GM21528 (cell line): ENCODE data around the gene DCANP1.

Experiments used
- ATAC-seq: cut with Tn5 transposase; IDR thresholded peaks from one replicate; pipeline ENCODE4 v1.9.1; 2021; ENCODE audit warnings: mild to moderate bottlenecking, moderate library complexity; ENCODE audit not compliant: unreplicated experiment, low FRiP score

DCANP1 gene

GRCh38 chr5:135458356-135458755 is 11.2 kb upstream of the DCANP1 start:
- no peak for ATAC-seq

- ATAC-seq, result no peak
These were observed 10.4 kb upstream of the DCANP1 start for GRCh38 chr5:135457424-135458071.

- ATAC-seq, result peak; percentile 48
These were observed 9.3 kb upstream of the DCANP1 start for GRCh38 chr5:135456238-135457099.

GRCh38 chr5:135455876-135456237 is 8.7 kb upstream of the DCANP1 start:
- ATAC-seq, result no peak

GRCh38 chr5:135454946-135455345 is 7.8 kb upstream of the DCANP1 start:
- ATAC-seq, result no peak

GRCh38 chr5:135453613-135454012 is 6.5 kb upstream of the DCANP1 start:
- no peak for ATAC-seq

GRCh38 chr5:135452321-135453030 is 5.3 kb upstream of the DCANP1 start, which contains the start of gene TIFAB:
TSS of gene TIFAB (minus strand) at chr5:135452351. CDS start at chr5:135449939, 2,412 bp downstream.
- no peak for ATAC-seq

GRCh38 chr5:135451581-135452320 is 4.6 kb upstream of the DCANP1 start:
- no peak for ATAC-seq

GRCh38 chr5:135450952-135451351 is 3.8 kb upstream of the DCANP1 start:
- no peak for ATAC-seq

- no peak for ATAC-seq
These were observed 3.2 kb upstream of the DCANP1 start for GRCh38 chr5:135450336-135450735.

- no peak for ATAC-seq
These were observed 2.5 kb upstream of the DCANP1 start for GRCh38 chr5:135449644-135450043.

- no peak for ATAC-seq
These were observed 1.8 kb upstream of the DCANP1 start for GRCh38 chr5:135448791-135449507.

GRCh38 chr5:135448071-135448739 is 1.1 kb upstream of the DCANP1 start:
- ATAC-seq, result no peak

GRCh38 chr5:135446615-135447014 is 533 bp downstream of the DCANP1 start:
- ATAC-seq, result no peak

- ATAC-seq, result no peak
These were observed 942 bp downstream of the DCANP1 start for GRCh38 chr5:135446206-135446605.

GRCh38 chr5:135445306-135445985 is 1.7 kb downstream of the DCANP1 start:
- no peak for ATAC-seq

- ATAC-seq, result no peak
These were observed 2.3 kb downstream of the DCANP1 start for GRCh38 chr5:135444881-135445280.

- ATAC-seq, result no peak
These were observed 2.8 kb downstream of the DCANP1 start for GRCh38 chr5:135444360-135444759.
